ENCODE measurements around the gene SART1.

- TF ChIP-seq POLR2A (IDR thresholded peaks at IDR 0.05) (no peak), CTCF (IDR thresholded peaks at IDR 0.05) (no peak), POLR2AphosphoS5 (IDR thresholded peaks at IDR 0.05) (no peak), EP300 (IDR thresholded peaks at IDR 0.05) (no peak)
Observed at GRCh38 chr11:66012371-66012945, 50.9 kb downstream of the SART1 start.

Measured in sigmoid colon (tissue), 4 donors.